Skeletal muscle tissue (tissue), 4 donors: ENCODE results near the gene MAP2K6. TPM values are rescaled to one million over a fixed set of nuclear protein-coding genes. Genes with fewer than 3 reads are reported as not detected.

ENCODE experiments used
- H3K27ac ChIP-seq: one replicate; pipeline ENCODE4 v1.7.0; 2013; ENCODE audit warnings: mild to moderate bottlenecking, low read depth, low read length, inconsistent platforms
- H3K27me3 ChIP-seq, 3 donors: one replicate each; pipeline ENCODE4 v1.7.0; 2013; ENCODE audit warnings: low read length in 3 of 3; ENCODE audit not compliant: control insufficient read depth in 3 of 3, insufficient read depth in 3 of 3
- H3K36me3 ChIP-seq, 3 donors: one replicate each; pipeline ENCODE4 v1.7.0; 2013; ENCODE audit warnings: low read length in 3 of 3; ENCODE audit not compliant: control insufficient read depth in 3 of 3, insufficient read depth in 3 of 3
- H3K4me1 ChIP-seq, 3 donors: one replicate each; pipeline ENCODE4 v1.7.0; 2013; ENCODE audit warnings: low read length in 3 of 3, mild to moderate bottlenecking in 3 of 3; ENCODE audit not compliant: control insufficient read depth in 3 of 3, insufficient read depth in 3 of 3
- H3K4me3 ChIP-seq, 3 donors: one replicate each; pipeline ENCODE4 v1.7.0; 2013; ENCODE audit warnings: low read length in 3 of 3
- H3K9ac ChIP-seq, 3 donors: one replicate each; pipeline ENCODE4 v1.7.0; 2013; ENCODE audit warnings: low read length in 3 of 3, mild to moderate bottlenecking in 3 of 3, moderate library complexity in 2 of 3, low read depth in 1 of 3
- H3K9me3 ChIP-seq, 3 donors: one replicate each; pipeline ENCODE4 v1.7.0; 2013; ENCODE audit warnings: low read length in 3 of 3; ENCODE audit not compliant: control insufficient read depth in 3 of 3
- total RNA-seq: library from RNA; depleted of rRNA; stranded (reverse); fragments of >200 nt; gene quantifications from one replicate; pipeline ENCODE4 v1.2.3, GENCODE V29; 2014
- donor health status: Osteomylitis.

The MAP2K6 gene
- total RNA-seq, 1 donor from 2014 or later, result 13.6 TPM

GRCh38 chr17:69579961-69580677 is 165.6 kb downstream of the MAP2K6 start:
- no peaks in the 10 kb centered on the region for H3K36me3 ChIP-seq
- H3K9ac ChIP-seq, result no peak overlapping the region
- peaks cover 0 to 4% (median 3%) of the 10 kb centered on the region in 3 donors for H3K4me1 ChIP-seq
- H3K4me3 ChIP-seq, result no peak overlapping the region
- no peaks in the 10 kb centered on the region for H3K9me3 ChIP-seq
- no peaks in the 10 kb centered on the region for H3K27me3 ChIP-seq
- no peak overlapping the region for H3K27ac ChIP-seq

- no peak overlapping the region for H3K27ac ChIP-seq
- peak overlapping the region; percentile 38 to 57 (median 41) for H3K4me3 ChIP-seq
Observed at GRCh38 chr17:69581061-69581961, 166.8 kb downstream of the MAP2K6 start.

GRCh38 chr17:69588316-69588715 is 173.8 kb downstream of the MAP2K6 start:
- no peak overlapping the region for H3K27ac ChIP-seq
- no peaks in the 10 kb centered on the region for H3K4me1 ChIP-seq
- no peaks in the 10 kb centered on the region for H3K36me3 ChIP-seq
- no peak overlapping the region for H3K9ac ChIP-seq
- no peaks in the 10 kb centered on the region for H3K27me3 ChIP-seq
- no peaks in the 10 kb centered on the region for H3K9me3 ChIP-seq
- H3K4me3 ChIP-seq, result no peak overlapping the region

More at GRCh38 chr17:69581061-69581961, 166.8 kb downstream of the MAP2K6 start:
- Histone ChIP-seq H3K9ac (peak overlapping the region in 1 of 3 donors; percentile 26), H3K9me3 (no peaks in the 10 kb centered on the region), H3K4me1 (peaks cover 0 to 4% (median 3%) of the 10 kb centered on the region in 3 donors), H3K36me3 (no peaks in the 10 kb centered on the region), H3K27me3 (no peaks in the 10 kb centered on the region)

- Histone ChIP-seq H3K27ac (no peak overlapping the region), H3K4me1 (no peaks in the 10 kb centered on the region), H3K36me3 (no peaks in the 10 kb centered on the region), H3K4me3 (no peak overlapping the region), H3K9ac (no peak overlapping the region), H3K9me3 (no peaks in the 10 kb centered on the region), H3K27me3 (no peaks in the 10 kb centered on the region)
Observed at GRCh38 chr17:69588827-69589239, 174.3 kb downstream of the MAP2K6 start.

GRCh38 chr17:69590671-69591070 is 176.2 kb downstream of the MAP2K6 start:
- no peak overlapping the region for H3K27ac ChIP-seq
- no peak overlapping the region for H3K9ac ChIP-seq
- H3K4me3 ChIP-seq, result no peak overlapping the region
- H3K36me3 ChIP-seq, result no peaks in the 10 kb centered on the region
- no peaks in the 10 kb centered on the region for H3K4me1 ChIP-seq
- no peaks in the 10 kb centered on the region for H3K9me3 ChIP-seq
- H3K27me3 ChIP-seq, result no peaks in the 10 kb centered on the region

GRCh38 chr17:69592692-69593350 is 178.3 kb downstream of the MAP2K6 start:
- no peak overlapping the region for H3K4me3 ChIP-seq
- no peaks in the 10 kb centered on the region for H3K27me3 ChIP-seq
- no peaks in the 10 kb centered on the region for H3K9me3 ChIP-seq
- H3K36me3 ChIP-seq, result no peaks in the 10 kb centered on the region
- H3K4me1 ChIP-seq, result no peaks in the 10 kb centered on the region
- no peak overlapping the region for H3K9ac ChIP-seq
- no peak overlapping the region for H3K27ac ChIP-seq

- Histone ChIP-seq H3K27me3 (no peaks in the 10 kb centered on the region), H3K27ac (no peak overlapping the region), H3K9ac (no peak overlapping the region), H3K9me3 (no peaks in the 10 kb centered on the region), H3K36me3 (no peaks in the 10 kb centered on the region), H3K4me3 (no peak overlapping the region), H3K4me1 (no peaks in the 10 kb centered on the region)
Observed at GRCh38 chr17:69593351-69593715, 178.8 kb downstream of the MAP2K6 start.

GRCh38 chr17:69593716-69594115 is 179.2 kb downstream of the MAP2K6 start:
- Histone ChIP-seq H3K4me1 (no peaks in the 10 kb centered on the region), H3K27me3 (no peaks in the 10 kb centered on the region), H3K9ac (no peak overlapping the region), H3K27ac (no peak overlapping the region), H3K36me3 (no peaks in the 10 kb centered on the region), H3K4me3 (no peak overlapping the region), H3K9me3 (no peaks in the 10 kb centered on the region)

GRCh38 chr17:69594641-69595040 is 180.1 kb downstream of the MAP2K6 start:
- Histone ChIP-seq H3K27ac (no peak overlapping the region), H3K36me3 (no peaks in the 10 kb centered on the region), H3K9me3 (no peaks in the 10 kb centered on the region), H3K4me1 (no peaks in the 10 kb centered on the region), H3K4me3 (no peak overlapping the region), H3K27me3 (no peaks in the 10 kb centered on the region), H3K9ac (no peak overlapping the region)

- no peak overlapping the region for H3K4me3 ChIP-seq
- H3K9me3 ChIP-seq, result no peaks in the 10 kb centered on the region
- H3K4me1 ChIP-seq, result no peaks in the 10 kb centered on the region
- H3K27me3 ChIP-seq, result no peaks in the 10 kb centered on the region
- no peaks in the 10 kb centered on the region for H3K36me3 ChIP-seq
- H3K9ac ChIP-seq, result no peak overlapping the region
- H3K27ac ChIP-seq, result no peak overlapping the region
Observed at GRCh38 chr17:69596141-69596540, 181.6 kb downstream of the MAP2K6 start.
